Type B pancreatic cell (in vitro differentiated cells): Measurements from ENCODE around the gene GNLY. TPM values are rescaled to one million over a fixed set of nuclear protein-coding genes. Genes with fewer than 3 reads are reported as not detected.

Experiments used
- DNase-seq: peaks from one replicate; pipeline ENCODE4 v3.0.0; 2021; ENCODE audit warnings: mixed read lengths; ENCODE audit not compliant: unreplicated experiment; ENCODE audit errors: extremely low spot score
- H3K27ac Mint-ChIP-seq: 2 replicates; pipeline ENCODE4 v1.8.0; 2021; ENCODE audit warnings: mild to moderate bottlenecking, mixed read lengths
- H3K27me3 Mint-ChIP-seq: 2 replicates; pipeline ENCODE4 v1.8.0; 2021; ENCODE audit warnings: mixed read lengths
- H3K36me3 Mint-ChIP-seq: 2 replicates; pipeline ENCODE4 v1.8.0; 2021; ENCODE audit warnings: mixed read lengths
- H3K4me1 Mint-ChIP-seq: one replicate; pipeline ENCODE4 v1.8.0; 2021; ENCODE audit warnings: mixed read lengths; ENCODE audit not compliant: unreplicated experiment
- H3K4me3 Mint-ChIP-seq: 2 replicates; pipeline ENCODE4 v1.8.0; 2021; ENCODE audit warnings: mild to moderate bottlenecking, mixed read lengths
- H3K9me3 Mint-ChIP-seq: 2 replicates; pipeline ENCODE4 v1.8.0; 2021; ENCODE audit warnings: mixed read lengths
- CTCF ChIP-seq: fragments of 200-600 bp; sonication (generic); conservative IDR thresholded peaks from 2 replicates; pipeline ENCODE4 v1.5.0; 2021; ENCODE audit warnings: antibody characterized with exemption, mild to moderate bottlenecking
- total RNA-seq: library from RNA; stranded (reverse); gene quantifications from 2 replicates; pipeline ENCODE4 v1.2.1, GENCODE V29; 2021; ENCODE audit warnings: low replicate concordance

The GNLY gene
- total RNA-seq, 1 donor from 2014 or later: not detected

GRCh38 chr2:85718009-85718391, 23.8 kb downstream of the GNLY start:
- Mint-ChIP-seq H3K27ac (no peak overlapping the region), H3K4me1 (peaks cover 31% of the 10 kb centered on the region), H3K4me3 (no peak overlapping the region), H3K36me3 (no peaks in the 10 kb centered on the region), H3K27me3 (peaks cover 3% of the 10 kb centered on the region), H3K9me3 (peaks cover 10% of the 10 kb centered on the region)
- TF ChIP-seq CTCF: no peak
- DNase-seq: no peak

GRCh38 chr2:85718885-85719492, 24.8 kb downstream of the GNLY start:
- Mint-ChIP-seq H3K4me1 (peaks cover 22% of the 10 kb centered on the region), H3K27ac (no peak overlapping the region), H3K9me3 (peaks cover 10% of the 10 kb centered on the region), H3K36me3 (no peaks in the 10 kb centered on the region), H3K4me3 (no peak overlapping the region), H3K27me3 (peaks cover 3% of the 10 kb centered on the region)
- no peak for DNase-seq
- TF ChIP-seq CTCF: no peak

- Mint-ChIP-seq H3K27ac (no peak overlapping the region), H3K4me1 (peaks cover 24% of the 10 kb centered on the region), H3K9me3 (peaks cover 10% of the 10 kb centered on the region), H3K27me3 (peaks cover 3% of the 10 kb centered on the region), H3K36me3 (no peaks in the 10 kb centered on the region), H3K4me3 (no peak overlapping the region)
- no peak for DNase-seq
- no peak for TF ChIP-seq CTCF
These were observed 25.6 kb downstream of the GNLY start for GRCh38 chr2:85719609-85720240.

- Mint-ChIP-seq H3K4me1 (peaks cover 31% of the 10 kb centered on the region), H3K4me3 (no peak overlapping the region), H3K9me3 (peaks cover 10% of the 10 kb centered on the region), H3K27me3 (peaks cover 7% of the 10 kb centered on the region), H3K36me3 (no peaks in the 10 kb centered on the region), H3K27ac (no peak overlapping the region)
- TF ChIP-seq CTCF: no peak
- no peak for DNase-seq
These were observed 26.4 kb downstream of the GNLY start for GRCh38 chr2:85720533-85720932.

- H3K9me3 Mint-ChIP-seq: peaks cover 10% of the 10 kb centered on the region
- peaks cover 8% of the 10 kb centered on the region for H3K27me3 Mint-ChIP-seq
- DNase-seq: no peak
- H3K36me3 Mint-ChIP-seq: no peaks in the 10 kb centered on the region
- no peak overlapping the region for H3K27ac Mint-ChIP-seq
- H3K4me3 Mint-ChIP-seq: no peak overlapping the region
- no peak for TF ChIP-seq CTCF
- H3K4me1 Mint-ChIP-seq: peaks cover 24% of the 10 kb centered on the region
These were observed 27.5 kb downstream of the GNLY start for GRCh38 chr2:85721641-85722040.
